HG03457 (cell line): ENCODE measurements around the gene KRTAP19-8.

Experiments
- ATAC-seq: cut with Tn5 transposase; IDR thresholded peaks from one replicate; pipeline ENCODE4 v1.9.1; 2021; ENCODE audit warnings: moderate number of reproducible peaks; ENCODE audit not compliant: unreplicated experiment

KRTAP19-8 gene

DNA sequence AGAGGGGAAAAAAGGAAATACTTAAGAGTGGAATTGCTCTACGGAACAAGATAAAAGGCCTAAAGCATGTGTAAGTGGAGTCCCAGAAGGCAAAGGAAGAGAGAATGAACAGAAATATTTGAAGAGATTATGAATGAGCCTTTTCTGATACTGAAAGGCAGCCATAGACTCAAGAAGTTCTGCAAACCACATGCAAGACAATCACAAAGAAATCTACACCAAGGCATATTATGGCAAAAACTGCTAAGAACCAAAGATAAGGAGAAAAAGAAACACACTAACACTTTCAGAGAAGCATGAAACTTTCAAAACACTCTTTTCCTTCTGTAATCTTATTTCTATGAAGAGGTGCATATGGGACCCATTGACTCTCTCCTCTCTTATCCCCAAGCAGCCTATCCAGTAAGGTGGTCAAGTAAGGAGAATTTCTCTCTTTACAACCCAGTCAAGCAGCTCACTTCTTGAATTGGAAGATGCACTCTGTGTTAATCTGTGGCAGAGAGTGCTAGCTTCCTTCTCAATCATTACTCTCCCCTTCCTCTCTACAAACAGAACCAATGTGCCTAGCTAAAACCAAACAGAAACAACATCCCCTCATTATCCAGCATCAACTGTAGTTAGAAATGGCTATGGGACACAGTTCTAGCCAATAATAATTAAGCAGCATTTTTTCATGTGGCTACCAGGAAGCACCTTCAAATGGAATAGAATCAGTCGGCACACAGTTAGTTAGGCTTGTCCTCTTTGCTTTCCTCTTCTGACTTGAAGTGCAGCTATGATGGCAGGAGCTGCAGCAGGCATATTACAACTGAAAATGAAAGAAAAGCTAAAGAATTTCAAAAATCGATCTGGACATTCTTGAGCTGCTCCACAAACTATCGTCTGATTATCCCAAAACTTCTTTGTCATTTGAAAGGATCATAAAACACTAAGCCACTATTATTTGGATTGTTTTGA, 25.9 kb downstream of the KRTAP19-8 start:
- ATAC-seq = no peak

DNA sequence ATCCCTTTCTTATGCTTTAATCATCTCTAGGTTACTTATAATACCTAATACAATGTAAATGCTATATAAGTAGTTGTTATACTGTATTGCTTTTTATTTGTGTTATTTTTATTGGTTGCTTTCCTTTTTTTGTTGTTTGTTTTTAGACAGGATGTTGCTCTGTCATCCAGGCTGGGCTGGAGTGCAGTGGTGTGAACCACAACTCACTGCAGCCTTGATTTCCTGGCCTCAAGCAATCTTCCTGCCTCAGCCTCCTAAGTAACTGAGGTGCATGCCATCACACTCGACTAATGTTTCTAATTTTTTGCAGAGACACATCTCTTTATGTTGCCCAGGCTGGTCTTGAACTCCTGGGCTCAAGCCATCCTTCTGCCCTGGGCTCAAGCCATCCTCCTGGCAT, 26.9 kb downstream of the KRTAP19-8 start:
- no peak for ATAC-seq

DNA sequence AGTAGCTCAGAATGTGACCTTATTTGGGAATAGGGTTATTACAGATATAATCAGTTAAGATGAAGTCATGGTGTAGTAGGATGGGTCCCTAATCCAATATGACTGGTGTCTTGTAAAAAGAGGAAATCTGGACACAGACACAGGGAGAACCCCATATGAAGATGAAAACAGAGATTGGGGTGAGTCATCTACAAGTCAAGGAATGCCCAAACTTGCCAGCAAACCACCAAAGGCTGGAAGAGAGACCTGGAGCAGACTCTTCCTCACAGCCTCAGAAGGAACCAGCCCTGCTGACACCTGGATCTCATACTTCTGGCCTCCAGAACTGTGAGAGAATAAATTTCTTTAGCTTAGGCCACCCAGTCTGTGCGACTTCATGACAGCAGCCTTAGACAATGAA, 29.9 kb downstream of the KRTAP19-8 start:
- ATAC-seq = no peak

DNA sequence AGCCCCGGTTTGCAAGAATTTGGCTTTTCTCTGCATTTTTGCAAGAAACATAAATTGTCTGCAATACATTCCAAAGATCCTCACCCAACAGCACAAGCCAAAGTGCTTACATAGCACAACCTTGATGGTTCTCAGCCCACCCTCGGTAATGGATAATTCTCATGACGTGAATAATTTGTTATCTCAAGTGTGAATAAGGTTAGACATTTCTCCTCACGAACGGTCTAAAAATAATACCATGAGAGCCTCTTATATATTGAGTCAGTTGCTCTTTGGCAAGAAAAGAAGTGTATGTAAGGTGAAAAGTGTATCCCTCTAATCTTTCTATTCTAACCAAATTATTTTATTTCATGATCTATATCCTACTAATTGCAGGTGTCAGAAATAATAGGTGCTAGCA, 33.3 kb downstream of the KRTAP19-8 start:
- no peak for ATAC-seq

DNA sequence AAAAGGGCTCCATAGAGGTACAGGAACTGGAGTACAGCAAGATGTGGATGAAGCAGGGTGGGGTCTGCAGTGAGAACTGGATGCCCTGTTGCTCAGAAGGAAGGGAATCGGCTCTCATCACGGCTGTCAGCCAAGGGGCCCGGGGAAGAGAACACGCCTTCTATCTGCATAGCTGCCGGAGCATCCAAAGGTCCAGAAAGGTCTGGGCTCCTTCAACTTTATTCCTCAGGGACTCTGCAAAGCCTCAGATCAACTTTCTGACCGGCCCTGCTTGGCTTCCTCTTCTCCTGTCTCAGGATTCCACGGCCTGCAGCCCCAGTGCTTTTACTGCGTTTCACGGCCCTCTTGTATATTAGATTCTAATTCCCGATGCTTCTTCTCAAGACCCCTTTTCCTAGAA, 34.8 kb downstream of the KRTAP19-8 start:
- no peak for ATAC-seq

DNA sequence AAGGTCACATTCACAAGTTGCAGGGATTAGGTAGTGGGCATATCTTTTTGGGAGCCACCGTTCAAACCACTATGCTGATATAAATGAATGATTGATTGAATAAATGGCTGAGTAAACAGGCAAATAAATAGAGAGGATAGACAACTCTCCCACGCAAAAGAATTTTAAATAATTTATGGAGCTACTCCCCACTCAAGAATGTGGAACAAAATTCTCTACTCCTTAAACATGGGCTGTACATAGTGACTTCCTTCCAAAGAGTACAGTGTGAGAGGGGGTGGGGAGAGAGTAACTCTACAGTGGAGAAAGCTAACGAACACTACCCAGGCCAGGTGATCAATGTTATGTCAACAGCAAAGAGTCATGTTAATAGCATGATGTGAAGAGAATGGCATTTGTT, 40.7 kb downstream of the KRTAP19-8 start:
- no peak for ATAC-seq

DNA sequence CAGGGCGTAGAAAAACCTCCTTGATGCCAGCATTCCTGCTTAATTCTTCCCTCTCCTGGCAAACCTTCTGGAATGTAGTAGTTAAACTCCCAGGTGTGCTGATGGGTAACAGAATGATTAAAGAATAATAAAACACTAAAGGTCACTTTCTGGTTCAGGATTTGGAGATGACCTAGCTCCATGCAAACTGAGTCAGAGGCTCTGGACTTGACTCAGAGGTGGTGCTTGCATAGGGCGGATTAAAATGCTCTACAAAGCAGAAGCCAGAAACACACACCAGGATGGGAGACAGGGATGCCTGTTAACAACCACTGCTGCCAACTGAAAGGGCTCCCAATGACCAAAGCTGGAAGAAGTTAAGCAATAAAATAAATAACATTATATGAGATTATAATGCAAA, 41.5 kb downstream of the KRTAP19-8 start:
- ATAC-seq = no peak

DNA sequence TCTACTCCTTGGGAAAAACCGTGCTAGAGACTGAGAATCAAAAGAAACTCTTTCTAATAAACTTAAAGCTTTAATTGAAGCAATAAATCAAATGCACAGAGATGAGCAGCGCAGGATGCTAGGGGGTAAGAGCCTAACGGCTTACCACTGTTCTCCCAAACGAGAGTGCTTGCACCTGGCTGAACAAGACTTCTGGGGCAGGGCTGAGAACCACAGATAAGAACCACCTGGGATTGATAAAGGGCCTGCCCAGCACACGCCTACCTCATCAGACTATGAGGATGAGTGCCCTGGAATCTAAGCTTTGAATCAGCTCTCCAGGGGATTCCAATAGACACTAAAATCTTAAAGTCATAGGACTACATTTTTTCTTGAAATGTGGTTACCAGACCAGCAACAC, 43.3 kb downstream of the KRTAP19-8 start:
- no peak for ATAC-seq

DNA sequence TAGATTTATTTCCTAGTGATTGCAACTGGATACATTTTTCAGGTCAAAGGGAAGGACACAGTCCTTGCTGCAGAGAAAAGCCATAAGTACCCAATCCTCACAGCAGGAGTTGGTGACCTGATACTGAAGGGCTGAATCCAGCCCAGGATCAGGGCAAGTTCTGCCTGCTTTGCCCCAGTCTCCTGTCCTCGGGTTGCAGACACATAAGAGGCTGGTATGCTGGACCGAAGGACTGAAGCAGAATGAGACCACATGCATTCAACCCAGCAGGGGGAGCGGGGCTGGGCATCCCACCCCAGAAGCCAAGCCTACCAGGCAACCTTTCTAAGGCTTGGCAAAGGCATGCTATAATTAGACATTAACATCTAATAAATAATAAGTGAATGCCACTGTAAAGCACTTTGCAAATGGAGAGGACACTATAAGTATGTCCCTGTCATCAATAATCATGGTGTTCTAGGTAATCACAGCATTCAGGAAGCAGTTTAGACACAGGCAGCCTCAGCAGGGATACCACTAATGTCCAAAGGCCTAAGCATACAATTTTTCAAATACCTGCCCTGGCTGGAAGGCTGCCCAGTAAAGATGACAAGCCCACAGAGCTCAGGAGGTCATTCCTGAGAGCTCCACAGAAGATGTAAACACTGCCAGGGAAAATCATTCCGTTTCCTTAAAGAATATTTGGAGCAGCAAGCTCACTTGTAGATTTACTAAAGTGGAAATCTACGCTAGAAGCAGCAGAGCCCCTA, 47.6 kb downstream of the KRTAP19-8 start:
- ATAC-seq = no peak

DNA sequence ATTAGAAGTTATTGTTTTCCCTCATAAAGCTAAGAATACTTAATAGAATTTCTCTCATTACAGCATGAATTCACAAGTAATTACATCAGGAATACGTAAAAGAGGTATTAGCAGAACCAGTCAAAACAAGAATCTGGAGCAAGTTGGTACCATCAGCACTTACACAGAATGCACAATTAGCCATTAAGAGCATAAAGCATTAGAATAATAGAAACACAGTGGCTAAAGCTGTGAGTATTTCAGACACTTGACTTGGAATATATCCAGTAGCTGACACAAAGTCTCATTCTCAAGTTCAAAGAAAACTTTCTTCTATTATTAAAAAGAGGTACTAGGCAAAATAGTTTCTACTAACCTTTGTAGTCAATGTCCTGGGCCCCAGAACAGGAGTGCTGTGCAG, 49.6 kb downstream of the KRTAP19-8 start:
- no peak for ATAC-seq
